ENCODE results near the gene SIM2. TPM values are rescaled to one million over a fixed set of nuclear protein-coding genes. Genes with fewer than 3 reads are reported as not detected.

Gene SIM2
- total and polyA plus RNA-seq, 2 donors (not counting 1 experiment from before 2014, with no cell fraction given), result 0.22 TPM; not detected in 1

GRCh38 chr21:36717976-36718375 is 19.1 kb downstream of the SIM2 start:
- no peaks in the 10 kb centered on the region for H3K4me1 ChIP-seq (ENCODE audit: control insufficient read depth, extremely low read depth, insufficient read depth, low read length)
- no peaks in the 10 kb centered on the region for H3K79me2 ChIP-seq (ENCODE audit: control insufficient read depth, insufficient read depth, low read length)
- H3K4me3 ChIP-seq (replicated peaks in 1 of 4; ENCODE audit: control extremely low read depth in 1 of 4, insufficient read depth in 1 of 4, low read depth in 3 of 4, low read length in 4 of 4), result no peak overlapping the region
- H3K27ac ChIP-seq (ENCODE audit: insufficient read depth, low read length), result no peak overlapping the region
- H3K27me3 ChIP-seq (ENCODE audit: control insufficient read depth, insufficient read depth, low read length), result peaks cover 27% of the 10 kb centered on the region
- no peaks in the 10 kb centered on the region for H3K9me3 ChIP-seq (ENCODE audit: control insufficient read depth, insufficient read depth, low read depth, low read length)
- TF ChIP-seq CTCF (conservative IDR thresholded peaks at IDR 0.05 in 1 of 2, IDR thresholded peaks at IDR 0.05 in 1 of 2; ENCODE audit: low read depth in 1 of 2, low read length in 2 of 2), result no peak
- no peak for TF ChIP-seq EZH2 (IDR thresholded peaks at IDR 0.05; ENCODE audit: low read length, missing control alignments)
- no peak overlapping the region for H3K4me2 ChIP-seq (ENCODE audit: extremely low read depth, insufficient read depth, low read length)
- H4K20me1 ChIP-seq (ENCODE audit: control insufficient read depth, extremely low read depth, insufficient read depth, low read length), result no peaks in the 10 kb centered on the region
- H2AFZ ChIP-seq (ENCODE audit: low read length), result no peak overlapping the region
- H3K36me3 ChIP-seq (ENCODE audit: control insufficient read depth, insufficient read depth, low read length), result no peaks in the 10 kb centered on the region
- no peak overlapping the region for H3K9ac ChIP-seq (ENCODE audit: insufficient read depth, low read length)
- DNase-seq (ENCODE audit: low read depth in 2 of 2), result no peak

GRCh38 chr21:36718951-36719501 is 20.1 kb downstream of the SIM2 start:
- H3K4me3 ChIP-seq (replicated peaks in 1 of 4; ENCODE audit: control extremely low read depth in 1 of 4, insufficient read depth in 1 of 4, low read depth in 3 of 4, low read length in 4 of 4), result no peak overlapping the region
- H2AFZ ChIP-seq (ENCODE audit: low read length), result no peak overlapping the region
- no peaks in the 10 kb centered on the region for H4K20me1 ChIP-seq (ENCODE audit: control insufficient read depth, extremely low read depth, insufficient read depth, low read length)
- TF ChIP-seq EZH2 (IDR thresholded peaks at IDR 0.05; ENCODE audit: low read length, missing control alignments) (no peak), CTCF (conservative IDR thresholded peaks at IDR 0.05 in 1 of 2, IDR thresholded peaks at IDR 0.05 in 1 of 2; ENCODE audit: low read depth in 1 of 2, low read length in 2 of 2) (no peak)
- no peak overlapping the region for H3K9ac ChIP-seq (ENCODE audit: insufficient read depth, low read length)
- no peak overlapping the region for H3K27ac ChIP-seq (ENCODE audit: insufficient read depth, low read length)
- H3K4me2 ChIP-seq (ENCODE audit: extremely low read depth, insufficient read depth, low read length), result no peak overlapping the region
- H3K36me3 ChIP-seq (ENCODE audit: control insufficient read depth, insufficient read depth, low read length), result no peaks in the 10 kb centered on the region
- H3K9me3 ChIP-seq (ENCODE audit: control insufficient read depth, insufficient read depth, low read depth, low read length), result no peaks in the 10 kb centered on the region
- no peak for DNase-seq (ENCODE audit: low read depth in 2 of 2)
- no peaks in the 10 kb centered on the region for H3K79me2 ChIP-seq (ENCODE audit: control insufficient read depth, insufficient read depth, low read length)
- peaks cover 26% of the 10 kb centered on the region for H3K27me3 ChIP-seq (ENCODE audit: control insufficient read depth, insufficient read depth, low read length)
- H3K4me1 ChIP-seq (ENCODE audit: control insufficient read depth, extremely low read depth, insufficient read depth, low read length), result no peaks in the 10 kb centered on the region

GRCh38 chr21:36719614-36720013 is 20.7 kb downstream of the SIM2 start:
- no peak overlapping the region for H2AFZ ChIP-seq (ENCODE audit: low read length)
- H3K79me2 ChIP-seq (ENCODE audit: control insufficient read depth, insufficient read depth, low read length), result no peaks in the 10 kb centered on the region
- H3K4me1 ChIP-seq (ENCODE audit: control insufficient read depth, extremely low read depth, insufficient read depth, low read length), result no peaks in the 10 kb centered on the region
- H3K9ac ChIP-seq (ENCODE audit: insufficient read depth, low read length), result no peak overlapping the region
- no peak for DNase-seq (ENCODE audit: low read depth in 2 of 2)
- no peak overlapping the region for H3K27ac ChIP-seq (ENCODE audit: insufficient read depth, low read length)
- no peak overlapping the region for H3K4me3 ChIP-seq (replicated peaks in 1 of 4; ENCODE audit: control extremely low read depth in 1 of 4, insufficient read depth in 1 of 4, low read depth in 3 of 4, low read length in 4 of 4)
- no peak overlapping the region for H3K4me2 ChIP-seq (ENCODE audit: extremely low read depth, insufficient read depth, low read length)
- no peak for TF ChIP-seq EZH2 (IDR thresholded peaks at IDR 0.05; ENCODE audit: low read length, missing control alignments)
- TF ChIP-seq CTCF (conservative IDR thresholded peaks at IDR 0.05 in 1 of 2, IDR thresholded peaks at IDR 0.05 in 1 of 2; ENCODE audit: low read depth in 1 of 2, low read length in 2 of 2), result no peak
- peaks cover 21% of the 10 kb centered on the region for H3K27me3 ChIP-seq (ENCODE audit: control insufficient read depth, insufficient read depth, low read length)
- H3K9me3 ChIP-seq (ENCODE audit: control insufficient read depth, insufficient read depth, low read depth, low read length), result no peaks in the 10 kb centered on the region
- no peaks in the 10 kb centered on the region for H4K20me1 ChIP-seq (ENCODE audit: control insufficient read depth, extremely low read depth, insufficient read depth, low read length)
- H3K36me3 ChIP-seq (ENCODE audit: control insufficient read depth, insufficient read depth, low read length), result no peaks in the 10 kb centered on the region
